H1 (cell line): Measurements from ENCODE around the gene CACNB2. TPM values are rescaled to one million over a fixed set of nuclear protein-coding genes. Genes with fewer than 3 reads are reported as not detected.

Experiments used
- CTCF ChIA-PET: fragments of 300-600 bp; sonication (Branson Sonifier 250); formaldehyde crosslinking; loops from one replicate; lab custom pipeline; 2021; ENCODE audit not compliant: partially characterized antibody; lab: Charles Lee
- POLR2A ChIA-PET: fragments of 300-600 bp; sonication (Branson Sonifier 250); formaldehyde crosslinking; loops from one replicate; lab custom pipeline; 2021; ENCODE audit warnings: inconsistent platforms; ENCODE audit not compliant: partially characterized antibody; lab: Charles Lee
- DNase-seq, 2 experiments: peaks; one replicate each; pipeline versions ENCODE4 v3.0.0 to v3.0.0-alpha.2; 2010 to 2022; ENCODE audit warnings: low spot score in 2 of 2, low read depth in 1 of 2, mixed read lengths in 1 of 2
- FAIRE-seq: peaks from 2 replicates; lab custom pipeline; 2011; peaks lifted over from hg19 to GRCh38; lab: Jason Lieb, UNC
- H2AFZ ChIP-seq: 2 replicates; pipeline ENCODE4 v1.8.1; 2012; ENCODE audit warnings: low read length, inconsistent platforms
- H2AK5ac ChIP-seq: 2 replicates; pipeline ENCODE4 v1.6.1; 2013; ENCODE audit warnings: low read depth, low read length
- H2BK120ac ChIP-seq: replicated peaks from 2 replicates; pipeline ENCODE3; 2013; ENCODE audit warnings: low read depth, low read length, inconsistent platforms
- H2BK12ac ChIP-seq: 2 replicates; pipeline ENCODE4 v1.6.1; 2013; ENCODE audit warnings: low read depth, low read length
- H2BK15ac ChIP-seq: 2 replicates; pipeline ENCODE4 v1.6.1; 2013; ENCODE audit warnings: low read length
- H2BK20ac ChIP-seq: 2 replicates; pipeline ENCODE4 v1.6.1; 2013; ENCODE audit warnings: low read length
- H2BK5ac ChIP-seq: 2 replicates; pipeline ENCODE4 v1.6.1; 2013; ENCODE audit warnings: low read depth, low read length
- H3K14ac ChIP-seq: 2 replicates; pipeline ENCODE4 v1.6.1; 2013; ENCODE audit warnings: inconsistent platforms; ENCODE audit not compliant: insufficient read length
- H3K18ac ChIP-seq: 2 replicates; pipeline ENCODE4 v1.6.1; 2013; ENCODE audit warnings: low read length; ENCODE audit errors: extremely low read depth
- H3K23ac ChIP-seq: 2 replicates; pipeline ENCODE4 v1.6.1; 2013; ENCODE audit warnings: inconsistent platforms; ENCODE audit not compliant: insufficient read length
- H3K23me2 ChIP-seq: 2 replicates; pipeline ENCODE4 v1.6.1; 2013; ENCODE audit warnings: low read depth, low read length
- H3K27ac ChIP-seq: 2 replicates; pipeline ENCODE4 v1.6.1; 2011; ENCODE audit warnings: low read depth, low read length, inconsistent platforms
- H3K27me3 ChIP-seq, 4 experiments: replicated peaks in 1 of 4; 1 replicate in 1 of 4; 2 replicates in 3 of 4; pipeline versions ENCODE4 v1.6.1 to v1.8.1; 2011 to 2013; ENCODE audit warnings: low read length in 3 of 4, mild to moderate bottlenecking in 3 of 4, inconsistent platforms in 2 of 4, mixed read lengths in 2 of 4, moderate library complexity in 1 of 4; ENCODE audit not compliant: control insufficient read depth in 3 of 4, insufficient read depth in 3 of 4; ENCODE audit errors: extremely low read depth in 1 of 4
- H3K36me3 ChIP-seq, 4 experiments: 2 replicates each; pipeline versions ENCODE4 v1.6.1 to v1.8.1; 2011 to 2013; ENCODE audit warnings: mild to moderate bottlenecking in 4 of 4, low read length in 3 of 4, moderate library complexity in 2 of 4, control low read depth in 1 of 4, inconsistent platforms in 1 of 4; ENCODE audit not compliant: insufficient read depth in 4 of 4, control insufficient read depth in 2 of 4
- H3K4ac ChIP-seq: replicated peaks from 2 replicates; pipeline ENCODE3; 2013; ENCODE audit warnings: low read length, low read depth, mixed read lengths, inconsistent platforms; ENCODE audit not compliant: insufficient read length
- H3K4me1 ChIP-seq, 4 experiments: replicated peaks in 1 of 4; 1 replicate in 1 of 4; 2 replicates in 3 of 4; pipeline versions ENCODE4 v1.6.1 to v1.8.1; 2011 to 2013; ENCODE audit warnings: low read length in 3 of 4, inconsistent platforms in 2 of 4, mixed read lengths in 1 of 4; ENCODE audit not compliant: insufficient read depth in 4 of 4, control insufficient read depth in 3 of 4
- H3K4me2 ChIP-seq, 2 experiments: 2 replicates each; pipeline versions ENCODE4 v1.6.1 to v1.8.1; 2011 to 2013; ENCODE audit warnings: low read depth in 2 of 2, low read length in 2 of 2, control low read depth in 1 of 2, inconsistent platforms in 1 of 2, mild to moderate bottlenecking in 1 of 2; ENCODE audit not compliant: insufficient read depth in 1 of 2
- H3K4me3 ChIP-seq, 4 experiments: fragments of 200-600, 300-600 bp in 1 of 4; sonication (generic), shearing (Covaris generic), sonication (Bioruptor Twin) in 1 of 4; 2 replicates each; pipeline versions ENCODE4 v1.5.1 to v1.8.1; 2011 to 2016; ENCODE audit warnings: low read length in 4 of 4, low read depth in 3 of 4, control low read depth in 2 of 4, inconsistent platforms in 2 of 4, mild to moderate bottlenecking in 2 of 4, mixed read lengths in 1 of 4, moderate library complexity in 1 of 4; ENCODE audit not compliant: insufficient read depth in 2 of 4; ENCODE audit errors: extremely low read depth in 1 of 4
- H3K56ac ChIP-seq: replicated peaks from 2 replicates; pipeline ENCODE3; 2013; ENCODE audit warnings: low read depth, mild to moderate bottlenecking, mixed read lengths, low read length, inconsistent platforms; ENCODE audit not compliant: insufficient read length
- H3K79me1 ChIP-seq: 2 replicates; pipeline ENCODE4 v1.6.1; 2013; ENCODE audit warnings: low read depth, low read length, control low read depth
- H3K79me2 ChIP-seq, 2 experiments: 2 replicates each; pipeline versions ENCODE4 v1.6.1 to v1.8.1; 2012 to 2013; ENCODE audit warnings: low read length in 2 of 2, mild to moderate bottlenecking in 2 of 2, inconsistent platforms in 1 of 2; ENCODE audit not compliant: insufficient read depth in 2 of 2, control insufficient read depth in 1 of 2
- H3K9ac ChIP-seq, 4 experiments: replicated peaks in 1 of 4; 1 replicate in 1 of 4; 2 replicates in 3 of 4; pipeline versions ENCODE4 v1.6.1 to v1.8.1; 2011 to 2013; ENCODE audit warnings: low read depth in 3 of 4, low read length in 3 of 4, control low read depth in 2 of 4, mild to moderate bottlenecking in 2 of 4, moderate library complexity in 2 of 4, inconsistent platforms in 1 of 4; ENCODE audit errors: extremely low read depth in 1 of 4
- H3K9me3 ChIP-seq, 2 experiments: 2 replicates each; pipeline versions ENCODE4 v1.6.1 to v1.8.1; 2012 to 2013; ENCODE audit warnings: mild to moderate bottlenecking in 2 of 2, moderate library complexity in 2 of 2, control low read depth in 1 of 2, inconsistent platforms in 1 of 2, low read depth in 1 of 2, low read length in 1 of 2, mixed read lengths in 1 of 2; ENCODE audit not compliant: insufficient read depth in 2 of 2
- H4K20me1 ChIP-seq, 2 experiments: replicated peaks in 1 of 2; 2 replicates each; pipeline versions ENCODE3 to v1.8.1; 2011 to 2013; ENCODE audit warnings: inconsistent platforms in 2 of 2, low read length in 2 of 2, mild to moderate bottlenecking in 1 of 2; ENCODE audit not compliant: insufficient read depth in 2 of 2, control insufficient read depth in 1 of 2
- H4K5ac ChIP-seq: 2 replicates; pipeline ENCODE4 v1.6.1; 2013; ENCODE audit warnings: low read length, low read depth, mixed read lengths, inconsistent platforms; ENCODE audit not compliant: insufficient read length
- H4K8ac ChIP-seq: 2 replicates; pipeline ENCODE4 v1.8.0; 2013; ENCODE audit warnings: mild to moderate bottlenecking, moderate library complexity, low read length, inconsistent platforms; ENCODE audit not compliant: insufficient read depth; ENCODE audit errors: extremely low read depth
- H4K91ac ChIP-seq: replicated peaks from 2 replicates; pipeline ENCODE3; 2013; ENCODE audit warnings: low read length, mixed read lengths, inconsistent platforms; ENCODE audit not compliant: insufficient read length
- WGBS, 2 experiments: shearing (Covaris generic) in 1 of 2; methylation state at CpG; one replicate each; pipeline versions ENCODE4 v1.1.6 to v1.1.7; 2013 to 2015; ENCODE audit warnings: low lambda C conversion rate in 2 of 2, mixed read lengths in 2 of 2, inconsistent platforms in 1 of 2, low coverage in 1 of 2, missing lambda C conversion rate in 1 of 2; ENCODE audit not compliant: insufficient replicate concordance in 2 of 2, insufficient coverage in 1 of 2, insufficient read length in 1 of 2; ENCODE audit errors: extremely low coverage in 1 of 2, missing lambda C conversion rate in 1 of 2; 5-methylcytosine and 5-hydroxymethylcytosine counted together
- polyA plus RNA-seq, 7 experiments: library from polyadenylated mRNA; depleted of rRNA in 3 of 7; stranded (reverse) in 5 of 7; unstranded in 2 of 7; fragments of >200 nt in 5 of 7; fragments of 200-250 nt in 2 of 7; gene quantifications; 1 replicate in 5 of 7; 2 replicates in 1 of 7; 4 replicates in 1 of 7; pipeline versions ENCODE4 v1.2.1 to v1.2.3, GENCODE V29; 2011 to 2013; ENCODE audit warnings: missing spikeins in 2 of 7, mixed read lengths in 2 of 7
- total RNA-seq: library from RNA; stranded (reverse); fragmentation: NEBNext Ultra II Directional; extraction: Animal tissue kit (Norgen Biotek cat#: 25700); gene quantifications from 2 replicates; pipeline ENCODE4 v1.2.1, GENCODE V29; 2021

The CACNB2 gene
- total and polyA plus RNA-seq, 2 of the 8 experiments (the other 6 are each of a cell fraction or from before 2014, with no cell fraction given): 2.4 to 3.2 TPM

GRCh38 chr10:18576586-18576985 lies 436.4 kb downstream of the CACNB2 start:
- H2BK20ac ChIP-seq: no peak overlapping the region
- H3K27me3 ChIP-seq: no peaks in the 10 kb centered on the region
- H3K56ac ChIP-seq: no peak overlapping the region
- WGBS, 2 experiments: 86% methylated on average over 6 of the region's 6 CpGs; no CpG with 5 or more reads in 1 of the 2 experiments
- FAIRE-seq (no peak), DNase-seq (no peak)
- no peaks in the 10 kb centered on the region for H4K20me1 ChIP-seq
- no peak overlapping the region for H4K5ac ChIP-seq
- H2BK15ac ChIP-seq: no peak overlapping the region
- no peak overlapping the region for H3K27ac ChIP-seq
- H3K4me1 ChIP-seq: no peaks in the 10 kb centered on the region
- H3K18ac ChIP-seq: no peak overlapping the region
- no peak overlapping the region for H2AFZ ChIP-seq
- no peak overlapping the region for H2BK5ac ChIP-seq
- no peak overlapping the region for H3K9ac ChIP-seq
- H2BK12ac ChIP-seq: no peak overlapping the region
- no peak overlapping the region for H3K4me2 ChIP-seq
- CTCF ChIA-PET: interaction anchor here (1.9 kb wide), 1 partner anchor 10 kb away, joined by 5 read pairs; no protein-coding TSS in a partner anchor
- no peak overlapping the region for H3K4ac ChIP-seq
- no peak overlapping the region for H3K4me3 ChIP-seq
- H2AK5ac ChIP-seq: no peak overlapping the region
- H3K79me1 ChIP-seq: no peaks in the 10 kb centered on the region
- peaks cover 0 to 20% (median 3%) of the 10 kb centered on the region in 4 experiments; a peak in 3 of 8 replicates for H3K36me3 ChIP-seq
- H3K9me3 ChIP-seq: peaks cover 12 to 23% of the 10 kb centered on the region in 2 experiments
- peaks cover 15% of the 10 kb centered on the region; the same call in 1 of the 2 replicates for H3K23me2 ChIP-seq
- H3K14ac ChIP-seq: no peak overlapping the region
- H3K23ac ChIP-seq: no peak overlapping the region
- POLR2A ChIA-PET: no interaction called here
- no peak overlapping the region for H2BK120ac ChIP-seq
- H4K8ac ChIP-seq: no peak overlapping the region
- H3K79me2 ChIP-seq: no peaks in the 10 kb centered on the region
- no peak overlapping the region for H4K91ac ChIP-seq
